Tibial nerve (tissue), 4 donors: ENCODE measurements around the gene GPR42. TPM values are rescaled to one million over a fixed set of nuclear protein-coding genes. Genes with fewer than 3 reads are reported as not detected.

Experiments
- DNase-seq, 2 donors: peaks; one replicate each; pipeline ENCODE4 v3.0.0-alpha.2; 2019; ENCODE audit warnings: low spot score in 2 of 2
- H3K27ac ChIP-seq, 4 donors: fragments of 200-600 bp; sonication (generic) in 3 of 4; one replicate each; pipeline ENCODE4 v1.5.1; 2017 to 2019; ENCODE audit warnings: mild to moderate bottlenecking in 1 of 4
- H3K27me3 ChIP-seq, 2 donors: fragments of 200-600 bp; sonication (generic) in 1 of 2; one replicate each; pipeline versions ENCODE4 v1.5.1 to v1.6.0; 2017 to 2019
- H3K36me3 ChIP-seq, 3 donors: fragments of 200-600 bp; sonication (generic); one replicate each; pipeline ENCODE4 v1.5.1; 2018 to 2019
- H3K4me1 ChIP-seq, 4 donors: fragments of 200-600 bp; sonication (generic) in 3 of 4; one replicate each; pipeline ENCODE4 v1.5.1; 2017 to 2019
- H3K4me3 ChIP-seq, 4 donors: fragments of 200-600 bp; sonication (generic) in 3 of 4; one replicate each; pipeline ENCODE4 v1.5.1; 2017 to 2019; ENCODE audit warnings: mild to moderate bottlenecking in 1 of 4, moderate library complexity in 1 of 4
- H3K9me3 ChIP-seq, 4 donors: fragments of 200-600 bp; sonication (generic) in 3 of 4; one replicate each; pipeline ENCODE4 v1.5.1; 2017 to 2019
- CTCF ChIP-seq, 5 experiments: fragments of 200-600 bp in 3 of 5; fragments of 450-650 bp in 2 of 5; sonication (generic) in 3 of 5; IDR thresholded peaks; one replicate each; pipeline ENCODE4 v1.5.1; 2016 to 2019; ENCODE audit warnings: antibody characterized with exemption in 5 of 5, mild to moderate bottlenecking in 3 of 5, moderate library complexity in 2 of 5
- EP300 ChIP-seq, 2 donors: sonication (generic); formaldehyde crosslinking; IDR thresholded peaks; one replicate each; pipeline ENCODE4 v1.6.1; 2017; ENCODE audit warnings: antibody characterized with exemption in 2 of 2, mild to moderate bottlenecking in 1 of 2
- POLR2A ChIP-seq, 2 donors: fragments of 450-650 bp; IDR thresholded peaks; one replicate each; pipeline ENCODE4 v1.6.1; 2017; ENCODE audit warnings: antibody characterized with exemption in 2 of 2, mild to moderate bottlenecking in 2 of 2, moderate library complexity in 2 of 2
- whole genome bisulfite sequencing, 2 donors: methylation state at CpG; one replicate each; pipeline ENCODE4 v1.1.5; 2018; 5-methylcytosine and 5-hydroxymethylcytosine counted together
- total RNA-seq, 4 donors: library from RNA; depleted of rRNA; stranded (reverse); fragments of >200 nt; gene quantifications; one replicate each; pipeline ENCODE4 v1.1.0, GENCODE V29; 2016

GPR42 gene
- total RNA-seq, 4 donors from 2014 or later, result not detected

- no peaks in the 10 kb centered on the region for H3K27me3 ChIP-seq
- WGBS, 2 donors, result 73% methylated on average over 28 of the region's 28 CpGs
- DNase-seq, result peak in 1 of 2 donors; percentile 30
These were observed 24.4 kb upstream of the GPR42 start for GRCh38 chr19:35346193-35347052.

GRCh38 chr19:35347171-35347929, 23.5 kb upstream of the GPR42 start, which contains the start of gene FFAR1:
TSS of gene FFAR1 (plus strand) at chr19:35347902. CDS start at chr19:35351552, 3,650 bp downstream.
- 68 to 76% methylated on average over 18 of the region's 18 CpGs for WGBS, 2 donors
- TF ChIP-seq EP300 (IDR thresholded peaks at IDR 0.05) (peak in 1 of 2 donors; percentile 16), CTCF (IDR thresholded peaks at IDR 0.05) (no peak)
- Histone ChIP-seq H3K4me1 (peaks cover 0 to 6% (median 0%) of the 10 kb centered on the region in 4 donors), H3K27me3 (no peaks in the 10 kb centered on the region), H3K4me3 (no peak within 1 kb of the TSS), H3K9me3 (no peaks in the 10 kb centered on the region), H3K36me3 (peaks cover 0 to 8% (median 0%) of the 10 kb centered on the region in 3 donors), H3K27ac (peak within 1 kb of the TSS in 1 of 4 donors; percentile 8)
- peak in 1 of 2 donors; percentile 37 for DNase-seq

More at GRCh38 chr19:35346193-35347052, 24.4 kb upstream of the GPR42 start:
- Histone ChIP-seq H3K9me3 (no peaks in the 10 kb centered on the region), H3K4me3 (no peak overlapping the region), H3K27ac (no peak overlapping the region), H3K4me1 (peaks cover 0 to 6% (median 0%) of the 10 kb centered on the region in 4 donors), H3K36me3 (peaks cover 0 to 8% (median 0%) of the 10 kb centered on the region in 3 donors)
- no peak for TF ChIP-seq EP300 (IDR thresholded peaks at IDR 0.05)
- no peak for TF ChIP-seq POLR2A (IDR thresholded peaks at IDR 0.05)
- no peak for TF ChIP-seq CTCF (IDR thresholded peaks at IDR 0.05)

DNA sequence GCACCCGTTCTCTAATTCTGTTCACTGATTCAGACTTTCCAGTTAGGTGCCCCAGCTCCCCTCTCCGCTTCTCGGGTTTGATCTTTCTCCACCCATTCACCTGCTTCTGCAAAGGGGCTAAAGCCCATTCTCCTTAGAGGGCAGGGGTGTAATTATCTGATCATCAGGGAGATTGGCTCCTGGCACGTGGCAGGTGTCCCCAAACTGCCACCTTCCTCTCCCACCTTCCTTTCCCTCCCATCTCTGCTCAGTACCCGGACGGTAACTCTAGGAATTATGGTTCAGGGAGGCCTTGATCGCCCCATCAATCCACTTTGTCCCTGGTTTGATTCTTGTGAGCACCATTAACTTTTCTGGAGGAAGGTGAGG, 23.0 kb upstream of the GPR42 start:
- Histone ChIP-seq H3K4me1 (peaks cover 0 to 6% (median 0%) of the 10 kb centered on the region in 4 donors), H3K9me3 (no peaks in the 10 kb centered on the region), H3K27ac (no peak overlapping the region), H3K4me3 (no peak overlapping the region), H3K27me3 (no peaks in the 10 kb centered on the region), H3K36me3 (peaks cover 0 to 8% (median 0%) of the 10 kb centered on the region in 3 donors)
- 76 to 79% methylated on average over 7 of the region's 7 CpGs for WGBS, 2 donors
- TF ChIP-seq POLR2A (IDR thresholded peaks at IDR 0.05) (no peak), CTCF (IDR thresholded peaks at IDR 0.05) (no peak), EP300 (IDR thresholded peaks at IDR 0.05) (no peak)
- no peak for DNase-seq

- H3K27me3 ChIP-seq, result no peaks in the 10 kb centered on the region
- H3K4me1 ChIP-seq, result peaks cover 0 to 6% (median 0%) of the 10 kb centered on the region in 4 donors
- H3K36me3 ChIP-seq, result peaks cover 0 to 8% (median 0%) of the 10 kb centered on the region in 3 donors
- H3K9me3 ChIP-seq, result no peaks in the 10 kb centered on the region
- 78 to 81% methylated on average over 18 of the region's 18 CpGs for WGBS, 2 donors
- no peak overlapping the region for H3K4me3 ChIP-seq
- no peak for DNase-seq
- no peak for TF ChIP-seq EP300 (IDR thresholded peaks at IDR 0.05)
- no peak for TF ChIP-seq CTCF (IDR thresholded peaks at IDR 0.05)
- TF ChIP-seq POLR2A (IDR thresholded peaks at IDR 0.05), result no peak
- no peak overlapping the region for H3K27ac ChIP-seq
These were observed 21.8 kb upstream of the GPR42 start for GRCh38 chr19:35348911-35349611.
